Kidney (tissue), 14 donors: ENCODE measurements around the gene RAPGEF5. TPM values are rescaled to one million over a fixed set of nuclear protein-coding genes. Genes with fewer than 3 reads are reported as not detected.

ENCODE experiments used
- DNase-seq, 5 donors: peaks; one replicate each; pipeline ENCODE4 v3.0.0-alpha.2; 2013 to 2020
- FAIRE-seq: peaks from 2 replicates; lab custom pipeline; 2012; peaks lifted over from hg19 to GRCh38; lab: Jason Lieb, UNC
- H3K27ac ChIP-seq, 2 donors: one replicate each; pipeline ENCODE4 v1.7.0; 2013; ENCODE audit warnings: low read depth in 2 of 2, low read length in 2 of 2, inconsistent platforms in 1 of 2
- H3K27me3 ChIP-seq: one replicate; pipeline ENCODE4 v1.7.1; 2013; ENCODE audit warnings: low read length, inconsistent platforms; ENCODE audit not compliant: control insufficient read depth, insufficient read depth
- H3K36me3 ChIP-seq, 3 donors: one replicate each; pipeline versions ENCODE4 v1.7.0 to v1.7.1; 2013; ENCODE audit warnings: low read length in 3 of 3, control low read depth in 1 of 3, inconsistent platforms in 1 of 3; ENCODE audit not compliant: insufficient read depth in 3 of 3, control insufficient read depth in 2 of 3
- H3K4me1 ChIP-seq, 3 donors: one replicate each; pipeline versions ENCODE4 v1.7.0 to v1.7.1; 2013; ENCODE audit warnings: low read length in 3 of 3, inconsistent platforms in 1 of 3, low read depth in 1 of 3; ENCODE audit not compliant: control insufficient read depth in 2 of 3, insufficient read depth in 2 of 3
- H3K4me3 ChIP-seq, 3 donors: one replicate each; pipeline versions ENCODE4 v1.7.0 to v1.8.1; 2013; ENCODE audit warnings: low read length in 3 of 3, control low read depth in 1 of 3, inconsistent platforms in 1 of 3
- H3K9ac ChIP-seq, 3 donors: one replicate each; pipeline versions ENCODE4 v1.7.0 to v1.7.1; 2013; ENCODE audit warnings: low read length in 3 of 3, control low read depth in 1 of 3, inconsistent platforms in 1 of 3
- H3K9me3 ChIP-seq, 3 donors: one replicate each; pipeline versions ENCODE4 v1.7.0 to v1.7.1; 2013; ENCODE audit warnings: low read length in 3 of 3, control low read depth in 1 of 3, inconsistent platforms in 1 of 3; ENCODE audit not compliant: control insufficient read depth in 2 of 3, insufficient read depth in 1 of 3
- CTCF ChIP-seq: IDR thresholded peaks from 3 replicates; pipeline ENCODE4 v1.5.1; 2012; ENCODE audit warnings: mild to moderate bottlenecking, moderate library complexity, borderline replicate concordance; ENCODE audit not compliant: insufficient read depth; ENCODE audit errors: extremely low read depth
- intact Hi-C: fragments of 100-400 bp; cut with DNase I; formaldehyde crosslinking; loops from one replicate; pipeline ENCODE4 v1.11.1; 2022
- polyA plus RNA-seq: library from polyadenylated mRNA; stranded (reverse); fragments of 350-450 nt; fragmentation: Illumina TruSeq; extraction: RNeasy Lipid Tissue Mini Kit (QIAGEN cat#74804); gene quantifications from one replicate; pipeline ENCODE4 v1.2.3, GENCODE V29; 2014; ENCODE audit warnings: low read depth, low replicate concordance; ENCODE audit not compliant: insufficient read depth
- total RNA-seq: library from RNA; stranded (reverse); fragmentation: NEBNext Ultra II Directional; extraction: Animal tissue kit (Norgen Biotek cat#: 25700); gene quantifications from one replicate; pipeline ENCODE4 v1.2.1, GENCODE V29; 2021
- donor health status: control.
- donor health status: control.
- donor health status: control.
- donor health status: control.
- donor health status: control.
- donor health status: DM: yes; HTN: yes; CAD: no.
- donor health status: Normal renal cell carcinoma (clear cell type).

RAPGEF5 gene
- total and polyA plus RNA-seq, 2 donors from 2014 or later = 3.9 to 67.8 TPM

GRCh38 chr7:22400150-22400814, 43.3 kb upstream of the RAPGEF5 start:
- Histone ChIP-seq H3K36me3 (no peaks in the 10 kb centered on the region), H3K9ac (no peak overlapping the region), H3K4me3 (no peak overlapping the region), H3K27me3 (no peaks in the 10 kb centered on the region), H3K4me1 (no peaks in the 10 kb centered on the region), H3K27ac (no peak overlapping the region), H3K9me3 (no peaks in the 10 kb centered on the region)
- DNase-seq (no peak), FAIRE-seq (no peak)
- TF ChIP-seq CTCF = no peak
- intact Hi-C loops = no loop called here

GRCh38 chr7:22399546-22399945, 42.6 kb upstream of the RAPGEF5 start:
- FAIRE-seq = no peak
- Histone ChIP-seq H3K9ac (no peak overlapping the region), H3K4me1 (no peaks in the 10 kb centered on the region), H3K27ac (no peak overlapping the region), H3K36me3 (no peaks in the 10 kb centered on the region), H3K4me3 (no peak overlapping the region), H3K9me3 (no peaks in the 10 kb centered on the region), H3K27me3 (no peaks in the 10 kb centered on the region)
- intact Hi-C loops = no loop called here
- TF ChIP-seq CTCF = no peak
- DNase-seq = no peak

- no peak for DNase-seq
- intact Hi-C loops = no loop called here
- Histone ChIP-seq H3K27me3 (no peaks in the 10 kb centered on the region), H3K9ac (no peak overlapping the region), H3K4me3 (no peak overlapping the region), H3K9me3 (no peaks in the 10 kb centered on the region), H3K36me3 (no peaks in the 10 kb centered on the region), H3K27ac (no peak overlapping the region), H3K4me1 (no peaks in the 10 kb centered on the region)
- TF ChIP-seq CTCF = no peak
- FAIRE-seq = no peak
Measured at GRCh38 chr7:22399091-22399490, 42.1 kb upstream of the RAPGEF5 start.

- DNase-seq = peak in 2 of 5 donors; percentile 25 to 35
Measured at GRCh38 chr7:22397981-22398380, 41.0 kb upstream of the RAPGEF5 start.

More at GRCh38 chr7:22397981-22398380, 41.0 kb upstream of the RAPGEF5 start:
- no peak overlapping the region for H3K4me3 ChIP-seq
- H3K36me3 ChIP-seq = no peaks in the 10 kb centered on the region
- no peak overlapping the region for H3K9ac ChIP-seq
- H3K4me1 ChIP-seq = no peaks in the 10 kb centered on the region
- intact Hi-C loops = no loop called here
- TF ChIP-seq CTCF = no peak
- H3K9me3 ChIP-seq = no peaks in the 10 kb centered on the region
- H3K27ac ChIP-seq = no peak overlapping the region
- no peak for FAIRE-seq
- no peaks in the 10 kb centered on the region for H3K27me3 ChIP-seq
